Ishikawa (cell line): ENCODE data around the gene PPP1R16B.

Experiments used
- EGR1 ChIP-seq: IDR thresholded peaks from 2 replicates; pipeline ENCODE4 v1.6.1; 2012
- EP300 ChIP-seq: IDR thresholded peaks from 2 replicates; pipeline ENCODE4 v1.6.1; 2012; ENCODE audit warnings: borderline replicate concordance
- FOXM1 ChIP-seq: IDR thresholded peaks from 2 replicates; pipeline ENCODE4 v1.6.1; 2012; ENCODE audit warnings: low read depth, borderline replicate concordance
- RAD21 ChIP-seq: IDR thresholded peaks from 2 replicates; pipeline ENCODE4 v1.6.1; 2012; ENCODE audit warnings: low read depth
- TAF1 ChIP-seq: IDR thresholded peaks from 2 replicates; pipeline ENCODE4 v1.6.1; 2012; ENCODE audit warnings: low read depth, mild to moderate bottlenecking
- TEAD4 ChIP-seq: IDR thresholded peaks from 2 replicates; pipeline ENCODE4 v1.6.1; 2012
- ZBTB7A ChIP-seq: IDR thresholded peaks from 2 replicates; pipeline ENCODE4 v1.6.1; 2012; ENCODE audit warnings: low read depth
- TF ChIP-seq, protein P1 (sequence below): IDR thresholded peaks from 2 replicates; pipeline ENCODE4 v1.6.1; 2012
- TF ChIP-seq, protein P2 (sequence below): IDR thresholded peaks from 2 replicates; pipeline ENCODE4 v1.6.1; 2012; ENCODE audit warnings: low read depth, mild to moderate bottlenecking
- TF ChIP-seq, protein P3 (sequence below): IDR thresholded peaks from 2 replicates; pipeline ENCODE4 v1.6.1; 2012

DNA sequence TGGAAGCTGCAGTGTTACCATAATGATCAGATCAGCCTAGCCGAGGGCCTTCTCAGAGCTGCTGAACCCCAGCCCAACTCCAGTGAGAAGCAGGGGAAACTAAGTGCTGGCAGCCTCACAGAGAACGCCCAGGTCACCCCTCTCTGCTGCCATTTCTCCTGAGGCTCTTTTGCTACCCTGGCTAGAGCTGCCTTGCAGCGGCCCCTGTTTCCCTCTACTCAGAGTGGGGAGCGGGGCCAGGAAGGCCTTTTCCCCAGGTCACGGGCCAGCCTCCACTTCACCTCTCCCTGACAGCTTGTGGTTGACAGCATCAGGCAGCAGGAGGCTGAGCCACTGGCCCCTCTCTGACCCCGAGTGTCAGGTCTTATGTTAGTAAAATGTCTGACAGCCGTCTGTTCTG is 34.5 kb upstream of the PPP1R16B start:
- TF ChIP-seq ZBTB7A, result no peak
- TF ChIP-seq, protein P1, sequence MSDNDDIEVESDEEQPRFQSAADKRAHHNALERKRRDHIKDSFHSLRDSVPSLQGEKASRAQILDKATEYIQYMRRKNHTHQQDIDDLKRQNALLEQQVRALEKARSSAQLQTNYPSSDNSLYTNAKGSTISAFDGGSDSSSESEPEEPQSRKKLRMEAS, result no peak
- no peak for TF ChIP-seq EP300
- TF ChIP-seq, protein P2, sequence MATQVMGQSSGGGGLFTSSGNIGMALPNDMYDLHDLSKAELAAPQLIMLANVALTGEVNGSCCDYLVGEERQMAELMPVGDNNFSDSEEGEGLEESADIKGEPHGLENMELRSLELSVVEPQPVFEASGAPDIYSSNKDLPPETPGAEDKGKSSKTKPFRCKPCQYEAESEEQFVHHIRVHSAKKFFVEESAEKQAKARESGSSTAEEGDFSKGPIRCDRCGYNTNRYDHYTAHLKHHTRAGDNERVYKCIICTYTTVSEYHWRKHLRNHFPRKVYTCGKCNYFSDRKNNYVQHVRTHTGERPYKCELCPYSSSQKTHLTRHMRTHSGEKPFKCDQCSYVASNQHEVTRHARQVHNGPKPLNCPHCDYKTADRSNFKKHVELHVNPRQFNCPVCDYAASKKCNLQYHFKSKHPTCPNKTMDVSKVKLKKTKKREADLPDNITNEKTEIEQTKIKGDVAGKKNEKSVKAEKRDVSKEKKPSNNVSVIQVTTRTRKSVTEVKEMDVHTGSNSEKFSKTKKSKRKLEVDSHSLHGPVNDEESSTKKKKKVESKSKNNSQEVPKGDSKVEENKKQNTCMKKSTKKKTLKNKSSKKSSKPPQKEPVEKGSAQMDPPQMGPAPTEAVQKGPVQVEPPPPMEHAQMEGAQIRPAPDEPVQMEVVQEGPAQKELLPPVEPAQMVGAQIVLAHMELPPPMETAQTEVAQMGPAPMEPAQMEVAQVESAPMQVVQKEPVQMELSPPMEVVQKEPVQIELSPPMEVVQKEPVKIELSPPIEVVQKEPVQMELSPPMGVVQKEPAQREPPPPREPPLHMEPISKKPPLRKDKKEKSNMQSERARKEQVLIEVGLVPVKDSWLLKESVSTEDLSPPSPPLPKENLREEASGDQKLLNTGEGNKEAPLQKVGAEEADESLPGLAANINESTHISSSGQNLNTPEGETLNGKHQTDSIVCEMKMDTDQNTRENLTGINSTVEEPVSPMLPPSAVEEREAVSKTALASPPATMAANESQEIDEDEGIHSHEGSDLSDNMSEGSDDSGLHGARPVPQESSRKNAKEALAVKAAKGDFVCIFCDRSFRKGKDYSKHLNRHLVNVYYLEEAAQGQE, result no peak
- no peak for TF ChIP-seq RAD21
- no peak for TF ChIP-seq TEAD4
- TF ChIP-seq, protein P3, sequence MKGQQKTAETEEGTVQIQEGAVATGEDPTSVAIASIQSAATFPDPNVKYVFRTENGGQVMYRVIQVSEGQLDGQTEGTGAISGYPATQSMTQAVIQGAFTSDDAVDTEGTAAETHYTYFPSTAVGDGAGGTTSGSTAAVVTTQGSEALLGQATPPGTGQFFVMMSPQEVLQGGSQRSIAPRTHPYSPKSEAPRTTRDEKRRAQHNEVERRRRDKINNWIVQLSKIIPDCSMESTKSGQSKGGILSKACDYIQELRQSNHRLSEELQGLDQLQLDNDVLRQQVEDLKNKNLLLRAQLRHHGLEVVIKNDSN, result no peak
- TF ChIP-seq EGR1, result no peak
- TF ChIP-seq TAF1, result no peak
- no peak for TF ChIP-seq FOXM1
